Neural cell (in vitro differentiated cells): ENCODE results near the gene PIGL. TPM values are rescaled to one million over a fixed set of nuclear protein-coding genes. Genes with fewer than 3 reads are reported as not detected.

Experiments used
- H2AFZ ChIP-seq: fragments of 200-600, 300-800 bp; sonication (generic), shearing (Covaris generic); 2 replicates; pipeline ENCODE4 v1.6.0; 2014; ENCODE audit warnings: low read depth, mild to moderate bottlenecking, antibody characterized with exemption, low read length, moderate library complexity
- H3F3A ChIP-seq: fragments of 200-600 bp; shearing (Covaris generic); 2 replicates; pipeline ENCODE4 v1.6.1; 2016; ENCODE audit warnings: mild to moderate bottlenecking, moderate library complexity, mixed read lengths, antibody characterized with exemption, low read length; ENCODE audit not compliant: insufficient read depth, poor library complexity, severe bottlenecking
- H3K27ac ChIP-seq: fragments of 200-600, 300-800 bp; sonication (generic), shearing (Covaris generic); 2 replicates; pipeline ENCODE4 v1.5.1; 2014; ENCODE audit warnings: mild to moderate bottlenecking, low read length, moderate library complexity
- H3K27me3 ChIP-seq: fragments of 300-800, 200-600 bp; sonication (generic), shearing (Covaris generic); 2 replicates; pipeline ENCODE4 v1.6.0; 2014; ENCODE audit warnings: mild to moderate bottlenecking, low read depth, low read length, moderate library complexity; ENCODE audit not compliant: insufficient read depth
- H3K36me3 ChIP-seq: fragments of 300-800, 200-600 bp; sonication (generic), shearing (Covaris generic); 2 replicates; pipeline ENCODE4 v1.5.1; 2014; ENCODE audit warnings: mild to moderate bottlenecking, antibody characterized with exemption, low read length, moderate library complexity; ENCODE audit not compliant: insufficient read depth
- H3K4me2 ChIP-seq: fragments of 300-800, 200-600 bp; sonication (generic), shearing (Covaris generic); 2 replicates; pipeline ENCODE4 v1.6.0; 2014; ENCODE audit warnings: mild to moderate bottlenecking, low read length
- H3K4me3 ChIP-seq: fragments of 300-800, 200-600 bp; sonication (generic), shearing (Covaris generic); 2 replicates; pipeline ENCODE4 v1.5.1; 2014; ENCODE audit warnings: mild to moderate bottlenecking, low read length, moderate library complexity
- H3K79me2 ChIP-seq: fragments of 200-600 bp; shearing (Covaris generic); replicated peaks from 2 replicates; pipeline ENCODE4 v1.6.0; 2014; ENCODE audit warnings: mild to moderate bottlenecking, low read length, moderate library complexity; ENCODE audit not compliant: insufficient read depth
- H3K9ac ChIP-seq: fragments of 300-800, 200-600 bp; sonication (generic), shearing (Covaris generic); 2 replicates; pipeline ENCODE4 v1.6.1; 2016; ENCODE audit warnings: mild to moderate bottlenecking, low read length, mixed read lengths
- H3K9me2 ChIP-seq: fragments of 200-600 bp; shearing (Covaris generic); 2 replicates; pipeline ENCODE4 v1.6.1; 2016; ENCODE audit warnings: mild to moderate bottlenecking, low read length, mixed read lengths; ENCODE audit not compliant: insufficient read depth
- H3K9me3 ChIP-seq: fragments of 200-600, 300-800 bp; sonication (generic), shearing (Covaris generic); 2 replicates; pipeline ENCODE4 v1.6.1; 2016; ENCODE audit warnings: mild to moderate bottlenecking, mixed run types, low read length, moderate library complexity, mixed read lengths
- H4K20me1 ChIP-seq: fragments of 200-600 bp; shearing (Covaris generic); 2 replicates; pipeline ENCODE4 v1.6.1; 2016; ENCODE audit warnings: mild to moderate bottlenecking, mixed run types; ENCODE audit not compliant: insufficient read depth
- EP300 ChIP-seq: fragments of 450-650 bp; conservative IDR thresholded peaks from 2 replicates; pipeline ENCODE4 v1.6.1; 2014; ENCODE audit warnings: antibody characterized with exemption, mild to moderate bottlenecking, moderate library complexity; ENCODE audit not compliant: poor library complexity, severe bottlenecking
- EZH2 ChIP-seq: fragments of 200-600, 300-800 bp; shearing (Covaris generic), sonication (generic); IDR thresholded peaks from 2 replicates; pipeline ENCODE4 v1.6.1; 2014; ENCODE audit warnings: antibody characterized with exemption, low read length, borderline replicate concordance, mild to moderate bottlenecking; ENCODE audit not compliant: insufficient read depth, poor library complexity, severe bottlenecking
- MXI1 ChIP-seq: fragments of 450-650 bp; conservative IDR thresholded peaks from 2 replicates; pipeline ENCODE4 v1.6.1; 2014; ENCODE audit warnings: antibody characterized with exemption, mild to moderate bottlenecking; ENCODE audit not compliant: poor library complexity, severe bottlenecking
- POLR2AphosphoS5 ChIP-seq: IDR thresholded peaks from 2 replicates; pipeline ENCODE4 v1.6.1; 2012
- RAD21 ChIP-seq: fragments of 450-650 bp; conservative IDR thresholded peaks from 2 replicates; pipeline ENCODE4 v1.6.1; 2014; ENCODE audit warnings: antibody characterized with exemption, mild to moderate bottlenecking, moderate library complexity
- REST ChIP-seq: IDR thresholded peaks from 2 replicates; pipeline ENCODE4 v1.6.1; 2012; ENCODE audit warnings: borderline replicate concordance
- SMC3 ChIP-seq: fragments of 450-650 bp; conservative IDR thresholded peaks from 2 replicates; pipeline ENCODE4 v1.6.1; 2014; ENCODE audit warnings: antibody characterized with exemption, mild to moderate bottlenecking, moderate library complexity; ENCODE audit not compliant: poor library complexity
- TAF1 ChIP-seq: IDR thresholded peaks from 2 replicates; pipeline ENCODE4 v1.6.1; 2012; ENCODE audit warnings: low read depth
- polyA plus RNA-seq: library from polyadenylated mRNA; depleted of rRNA; stranded (reverse); fragments of >200 nt; gene quantifications from 2 replicates; pipeline ENCODE4 v1.2.3, GENCODE V29; 2014
- TF ChIP-seq, protein P1 (sequence below): fragments of 450-650 bp; IDR thresholded peaks from 2 replicates; pipeline ENCODE4 v1.5.1; 2014; ENCODE audit warnings: antibody characterized with exemption, mild to moderate bottlenecking, moderate library complexity; ENCODE audit not compliant: poor library complexity, severe bottlenecking

Gene PIGL
- polyA plus RNA-seq, 1 donor from 2014 or later, result 75.5 TPM

GRCh38 chr17:16338391-16338790 lies 121.4 kb downstream of the PIGL start:
- Histone ChIP-seq H3K79me2 (no peaks in the 10 kb centered on the region), H3K4me2 (no peak overlapping the region), H3K4me3 (no peak overlapping the region), H4K20me1 (no peaks in the 10 kb centered on the region), H3K27ac (no peak overlapping the region), H3K36me3 (no peaks in the 10 kb centered on the region), H3K9ac (no peak overlapping the region), H3K9me2 (no peaks in the 10 kb centered on the region), H2AFZ (no peak overlapping the region), H3K27me3 (no peaks in the 10 kb centered on the region), H3F3A (no peaks in the 10 kb centered on the region), H3K9me3 (no peaks in the 10 kb centered on the region)
- TF ChIP-seq MXI1, result no peak
- TF ChIP-seq REST, result no peak
- no peak for TF ChIP-seq EZH2

DNA sequence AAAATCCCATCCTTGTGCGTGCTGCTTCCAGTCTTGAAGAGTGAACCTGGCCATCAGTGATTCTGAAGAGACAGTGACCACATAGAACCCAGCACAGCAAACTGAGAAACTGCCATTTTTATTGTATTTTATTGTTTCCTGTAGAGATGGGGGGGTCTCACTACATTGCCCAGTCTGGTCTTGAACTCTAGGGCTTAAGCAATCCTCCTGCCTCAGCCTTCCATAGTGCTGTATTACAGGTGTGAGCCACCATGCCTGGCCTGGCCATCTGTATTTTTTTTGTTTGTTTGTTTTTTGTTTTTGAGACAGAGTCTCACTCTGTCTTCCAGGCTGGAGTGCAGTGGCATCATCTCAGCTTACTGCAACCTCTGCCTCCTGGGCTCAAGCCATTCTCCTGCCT lies 122.4 kb downstream of the PIGL start:
- no peak overlapping the region for H3K4me2 ChIP-seq
- no peak overlapping the region for H2AFZ ChIP-seq
- H4K20me1 ChIP-seq, result no peaks in the 10 kb centered on the region
- no peak overlapping the region for H3K9ac ChIP-seq
- TF ChIP-seq TAF1 (no peak), RAD21 (no peak), EP300 (no peak), REST (no peak), EZH2 (no peak), MXI1 (no peak), SMC3 (no peak), POLR2AphosphoS5 (no peak)
- TF ChIP-seq, protein P1, sequence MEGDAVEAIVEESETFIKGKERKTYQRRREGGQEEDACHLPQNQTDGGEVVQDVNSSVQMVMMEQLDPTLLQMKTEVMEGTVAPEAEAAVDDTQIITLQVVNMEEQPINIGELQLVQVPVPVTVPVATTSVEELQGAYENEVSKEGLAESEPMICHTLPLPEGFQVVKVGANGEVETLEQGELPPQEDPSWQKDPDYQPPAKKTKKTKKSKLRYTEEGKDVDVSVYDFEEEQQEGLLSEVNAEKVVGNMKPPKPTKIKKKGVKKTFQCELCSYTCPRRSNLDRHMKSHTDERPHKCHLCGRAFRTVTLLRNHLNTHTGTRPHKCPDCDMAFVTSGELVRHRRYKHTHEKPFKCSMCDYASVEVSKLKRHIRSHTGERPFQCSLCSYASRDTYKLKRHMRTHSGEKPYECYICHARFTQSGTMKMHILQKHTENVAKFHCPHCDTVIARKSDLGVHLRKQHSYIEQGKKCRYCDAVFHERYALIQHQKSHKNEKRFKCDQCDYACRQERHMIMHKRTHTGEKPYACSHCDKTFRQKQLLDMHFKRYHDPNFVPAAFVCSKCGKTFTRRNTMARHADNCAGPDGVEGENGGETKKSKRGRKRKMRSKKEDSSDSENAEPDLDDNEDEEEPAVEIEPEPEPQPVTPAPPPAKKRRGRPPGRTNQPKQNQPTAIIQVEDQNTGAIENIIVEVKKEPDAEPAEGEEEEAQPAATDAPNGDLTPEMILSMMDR, result no peak
- no peaks in the 10 kb centered on the region for H3K79me2 ChIP-seq
- H3K27me3 ChIP-seq, result no peaks in the 10 kb centered on the region
- H3K27ac ChIP-seq, result no peak overlapping the region
- H3K9me2 ChIP-seq, result no peaks in the 10 kb centered on the region
- no peak overlapping the region for H3K4me3 ChIP-seq
- no peaks in the 10 kb centered on the region for H3K9me3 ChIP-seq
- no peaks in the 10 kb centered on the region for H3F3A ChIP-seq
- peaks cover 7% of the 10 kb centered on the region for H3K36me3 ChIP-seq
